AG09319 (cell line): ENCODE measurements around the gene VMP1.
"Not testable (repeated sequence)": the region's sequence is repeated elsewhere in the genome, so short reads cannot be mapped to it uniquely, and the experiment has no call there.

Source experiments
- DNase-seq: peaks from one replicate; pipeline ENCODE4 v3.0.0-alpha.2; 2010; ENCODE audit warnings: low read depth; ENCODE audit errors: extremely low read depth
- TF ChIP-seq, protein P1 (sequence below): IDR thresholded peaks from 2 replicates; pipeline ENCODE4 v1.5.1; 2011; ENCODE audit warnings: low read depth, mild to moderate bottlenecking, inconsistent platforms, low read length, moderate library complexity

Gene VMP1

GRCh38 chr17:59775786-59776350, 68.4 kb downstream of the VMP1 start:
- no peak for DNase-seq
- TF ChIP-seq, protein P1, sequence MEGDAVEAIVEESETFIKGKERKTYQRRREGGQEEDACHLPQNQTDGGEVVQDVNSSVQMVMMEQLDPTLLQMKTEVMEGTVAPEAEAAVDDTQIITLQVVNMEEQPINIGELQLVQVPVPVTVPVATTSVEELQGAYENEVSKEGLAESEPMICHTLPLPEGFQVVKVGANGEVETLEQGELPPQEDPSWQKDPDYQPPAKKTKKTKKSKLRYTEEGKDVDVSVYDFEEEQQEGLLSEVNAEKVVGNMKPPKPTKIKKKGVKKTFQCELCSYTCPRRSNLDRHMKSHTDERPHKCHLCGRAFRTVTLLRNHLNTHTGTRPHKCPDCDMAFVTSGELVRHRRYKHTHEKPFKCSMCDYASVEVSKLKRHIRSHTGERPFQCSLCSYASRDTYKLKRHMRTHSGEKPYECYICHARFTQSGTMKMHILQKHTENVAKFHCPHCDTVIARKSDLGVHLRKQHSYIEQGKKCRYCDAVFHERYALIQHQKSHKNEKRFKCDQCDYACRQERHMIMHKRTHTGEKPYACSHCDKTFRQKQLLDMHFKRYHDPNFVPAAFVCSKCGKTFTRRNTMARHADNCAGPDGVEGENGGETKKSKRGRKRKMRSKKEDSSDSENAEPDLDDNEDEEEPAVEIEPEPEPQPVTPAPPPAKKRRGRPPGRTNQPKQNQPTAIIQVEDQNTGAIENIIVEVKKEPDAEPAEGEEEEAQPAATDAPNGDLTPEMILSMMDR: no peak

- no peak for DNase-seq
- TF ChIP-seq, protein P1: no peak
These were observed 69.1 kb downstream of the VMP1 start for GRCh38 chr17:59776577-59776976.

- TF ChIP-seq, protein P1: no peak
- no peak for DNase-seq
These were observed 69.6 kb downstream of the VMP1 start for GRCh38 chr17:59777033-59777432.

- TF ChIP-seq, protein P1: no peak
- DNase-seq: no peak
These were observed 71.5 kb downstream of the VMP1 start for GRCh38 chr17:59778996-59779395.

GRCh38 chr17:59779521-59779920, 72.1 kb downstream of the VMP1 start:
- DNase-seq: no peak
- TF ChIP-seq, protein P1: no peak

DNA sequence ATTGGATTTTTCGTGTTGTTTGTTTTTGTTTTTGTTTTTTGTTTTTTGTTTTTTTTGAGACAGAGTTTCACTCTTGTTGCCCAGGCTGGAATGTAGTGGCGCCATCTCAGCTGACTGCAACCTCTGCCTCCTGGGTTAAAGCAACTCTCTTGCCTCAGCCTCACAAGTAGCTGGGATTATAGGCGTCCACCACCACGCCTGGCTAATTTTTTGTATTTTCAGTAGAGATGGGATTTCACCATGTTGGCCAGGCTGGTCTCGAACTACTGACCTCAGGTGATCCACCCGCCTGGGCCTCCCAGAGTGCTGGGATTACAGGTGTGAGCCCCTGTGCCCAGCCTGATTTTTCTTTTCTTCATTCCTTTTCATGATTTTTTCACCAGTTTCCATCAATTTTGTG, 73.1 kb downstream of the VMP1 start:
- DNase-seq: not testable (repeated sequence)

DNA sequence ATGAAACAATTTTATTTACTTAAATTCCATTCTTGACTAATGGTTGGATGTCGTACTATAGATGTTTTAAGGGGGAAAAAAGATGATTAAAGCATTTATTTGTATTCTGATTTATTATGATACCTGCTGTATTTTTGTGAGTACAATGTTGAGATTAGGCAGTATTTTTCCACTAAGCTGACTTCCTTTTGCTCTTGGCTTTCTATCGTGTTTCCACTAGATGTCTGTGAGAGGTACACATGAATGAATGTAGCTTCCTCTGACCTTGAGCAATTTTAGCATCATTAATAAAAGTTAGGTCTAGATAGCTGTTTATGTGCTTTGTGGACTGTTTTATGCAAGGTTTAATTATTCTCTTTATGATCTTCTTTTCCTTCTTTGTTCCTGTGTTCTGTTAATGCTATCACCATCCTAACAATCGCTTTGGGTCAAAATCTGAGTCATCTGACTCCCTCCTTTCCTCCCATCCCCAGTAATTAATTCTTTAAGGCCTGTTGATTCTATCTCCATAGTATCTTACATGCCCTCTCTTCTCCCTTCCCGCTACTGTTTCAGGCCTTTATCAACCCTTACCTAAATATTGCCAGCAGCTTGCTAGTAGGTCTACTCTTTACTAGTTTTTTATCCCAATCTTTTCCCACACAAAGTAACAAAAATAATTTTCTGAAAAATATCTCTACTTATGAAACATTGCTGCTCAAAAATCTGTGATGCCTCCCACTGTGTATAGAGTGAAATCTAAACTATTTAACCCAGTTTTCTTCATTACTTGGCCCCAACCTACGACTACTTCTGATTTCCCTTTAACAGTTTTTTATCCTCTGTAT, 76.0 kb downstream of the VMP1 start:
- TF ChIP-seq, protein P1: no peak
- DNase-seq: no peak
